ENCODE data around the gene PCP4.

The PCP4 gene

GRCh38 chr21:39924577-39925308 lies 57.5 kb downstream of the PCP4 start:
- no peak for DNase-seq

DNA sequence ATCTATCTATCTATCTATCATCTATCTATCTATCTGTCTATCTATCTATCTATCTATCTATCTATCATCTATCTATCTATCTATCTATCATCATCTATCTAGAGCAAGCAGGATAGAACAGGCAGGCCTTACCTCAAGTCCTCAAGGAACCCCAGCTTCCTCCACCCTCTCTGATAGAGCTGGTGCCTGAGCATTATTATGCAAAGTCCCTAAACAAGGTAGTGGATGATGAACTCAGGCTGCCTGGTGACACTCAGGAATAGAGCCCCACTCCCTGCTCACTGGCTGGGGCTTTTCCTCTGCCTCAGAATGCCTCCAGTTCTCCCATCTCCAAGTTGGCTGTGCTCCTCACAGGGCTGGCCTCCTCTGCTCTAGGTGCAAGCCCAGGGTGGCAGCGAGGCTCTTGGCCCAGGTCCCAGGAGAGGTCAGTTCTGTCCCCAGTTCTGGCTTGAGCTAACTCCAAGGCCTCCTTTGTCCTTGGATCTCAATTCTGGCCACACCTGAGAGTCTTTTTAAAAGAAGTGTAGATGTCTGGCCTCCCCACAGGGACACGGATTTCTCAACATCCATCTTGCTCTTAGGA lies 60.2 kb downstream of the PCP4 start:
- no peak for DNase-seq

GRCh38 chr21:39932335-39932734 lies 65.1 kb downstream of the PCP4 start:
- no peak for DNase-seq

DNA sequence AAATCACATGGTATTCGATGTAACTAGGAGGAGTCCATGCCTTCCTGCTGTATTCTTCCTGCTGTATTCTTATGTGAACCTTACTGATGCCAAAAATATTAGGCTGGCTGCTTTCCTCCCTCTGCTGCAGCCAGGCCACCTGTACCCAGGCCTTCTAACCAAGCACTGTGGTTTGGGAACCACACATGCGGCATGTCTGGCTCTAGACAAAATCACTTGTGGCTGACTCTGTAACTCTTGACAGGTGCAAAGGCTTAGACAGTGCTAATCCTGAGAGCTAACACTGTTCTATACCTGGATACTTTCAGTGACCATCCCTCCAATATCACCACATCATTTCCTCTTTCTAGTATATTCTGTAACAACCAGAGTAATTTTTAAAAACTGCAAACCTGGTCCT lies 67.7 kb downstream of the PCP4 start:
- DNase-seq, result no peak

GRCh38 chr21:39935716-39936115 lies 68.5 kb downstream of the PCP4 start:
- no peak for DNase-seq

GRCh38 chr21:39938086-39938625 lies 70.9 kb downstream of the PCP4 start:
- DNase-seq, result no peak

- DNase-seq, result no peak
These were observed 79.0 kb downstream of the PCP4 start for GRCh38 chr21:39946199-39946598.

- no peak for DNase-seq
These were observed 79.8 kb downstream of the PCP4 start for GRCh38 chr21:39947031-39947430.

- no peak for DNase-seq
These were observed 84.2 kb downstream of the PCP4 start for GRCh38 chr21:39951183-39952101.

DNA sequence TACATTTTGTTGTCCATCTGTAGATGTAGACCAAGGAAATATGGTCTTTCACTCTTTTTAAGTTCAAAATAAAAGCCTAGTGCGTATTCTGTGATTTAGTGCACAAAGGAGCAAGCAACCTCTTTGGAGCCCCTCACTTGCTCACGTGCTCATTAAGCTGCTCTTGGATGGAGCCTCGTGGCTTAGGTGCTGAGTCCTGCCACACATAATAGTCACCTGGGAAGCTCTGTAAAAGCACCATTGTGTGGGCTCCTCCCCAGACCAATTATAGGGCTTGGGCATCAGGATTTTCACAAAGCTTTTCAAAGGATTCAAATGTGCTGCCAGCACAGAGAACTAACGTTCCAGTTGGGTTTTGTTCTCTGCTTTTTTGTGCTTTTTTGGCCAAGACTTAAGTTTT lies 85.0 kb downstream of the PCP4 start:
- DNase-seq, result no peak

- no peak for DNase-seq
These were observed 87.3 kb downstream of the PCP4 start for GRCh38 chr21:39954570-39954969.

DNA sequence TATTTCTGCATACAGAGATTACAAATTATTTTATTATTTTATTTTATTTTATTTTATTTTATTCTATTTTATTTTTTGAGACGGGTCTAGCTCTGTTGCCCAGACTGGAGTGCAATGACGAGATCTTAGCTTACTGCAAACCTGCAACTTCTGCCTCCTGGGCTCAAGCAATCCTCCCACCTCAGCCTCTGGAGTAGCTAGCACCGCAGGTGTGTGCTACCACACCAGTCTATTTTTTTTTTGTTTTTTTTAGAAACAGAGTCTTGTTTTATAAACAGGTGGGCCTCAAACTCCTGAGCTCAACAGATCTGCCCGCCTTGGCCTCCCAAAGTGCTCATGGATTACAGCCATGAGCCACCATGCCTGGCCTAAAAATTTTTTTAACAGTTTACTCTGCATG lies 88.1 kb downstream of the PCP4 start:
- DNase-seq, result no peak

DNA sequence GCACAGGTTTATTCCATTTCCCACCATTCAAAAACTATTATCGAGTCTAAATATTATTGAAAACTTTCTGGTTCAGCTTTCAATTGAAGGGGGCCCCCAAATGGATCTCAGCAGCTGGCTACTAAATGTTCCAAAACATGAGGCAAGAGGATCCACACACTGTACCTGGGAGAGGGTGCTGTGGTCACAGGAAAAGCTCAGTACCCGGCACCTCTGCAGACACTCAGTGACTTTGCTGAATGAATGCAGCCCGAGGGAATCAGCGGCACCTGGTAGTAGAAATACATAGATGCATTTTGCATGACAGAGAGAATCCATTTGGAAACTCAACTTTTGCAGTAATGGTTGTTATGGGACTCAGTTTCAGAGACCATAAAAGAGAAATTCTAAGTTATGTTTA lies 89.3 kb downstream of the PCP4 start:
- no peak for DNase-seq

DNA sequence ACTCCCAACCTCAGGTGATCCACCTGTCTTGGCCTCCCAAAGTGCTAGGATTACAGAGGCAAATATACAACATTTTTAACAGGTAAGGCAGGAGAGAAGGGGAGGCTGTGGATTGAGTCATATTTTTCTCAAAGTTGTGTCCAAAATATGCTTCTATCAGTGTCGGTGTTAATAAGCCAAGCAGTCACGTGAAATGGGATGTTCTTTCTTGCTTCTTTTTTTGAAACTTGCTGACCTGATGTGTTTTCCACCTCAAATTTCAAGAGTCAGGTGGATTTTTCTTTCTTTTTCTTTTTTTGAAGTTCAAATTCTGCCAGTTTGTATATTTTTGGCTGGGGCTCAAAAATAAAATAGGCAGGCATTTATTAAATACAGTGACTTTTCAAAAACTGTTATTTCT lies 91.5 kb downstream of the PCP4 start:
- DNase-seq, result no peak

GRCh38 chr21:39961251-39961650 lies 94.0 kb downstream of the PCP4 start:
- no peak for DNase-seq

- no peak for DNase-seq
These were observed 97.8 kb downstream of the PCP4 start for GRCh38 chr21:39965026-39965425.

GRCh38 chr21:39966786-39967185 lies 99.5 kb downstream of the PCP4 start:
- no peak for DNase-seq

- DNase-seq, result no peak
These were observed 100.8 kb downstream of the PCP4 start for GRCh38 chr21:39968010-39968409.

DNA sequence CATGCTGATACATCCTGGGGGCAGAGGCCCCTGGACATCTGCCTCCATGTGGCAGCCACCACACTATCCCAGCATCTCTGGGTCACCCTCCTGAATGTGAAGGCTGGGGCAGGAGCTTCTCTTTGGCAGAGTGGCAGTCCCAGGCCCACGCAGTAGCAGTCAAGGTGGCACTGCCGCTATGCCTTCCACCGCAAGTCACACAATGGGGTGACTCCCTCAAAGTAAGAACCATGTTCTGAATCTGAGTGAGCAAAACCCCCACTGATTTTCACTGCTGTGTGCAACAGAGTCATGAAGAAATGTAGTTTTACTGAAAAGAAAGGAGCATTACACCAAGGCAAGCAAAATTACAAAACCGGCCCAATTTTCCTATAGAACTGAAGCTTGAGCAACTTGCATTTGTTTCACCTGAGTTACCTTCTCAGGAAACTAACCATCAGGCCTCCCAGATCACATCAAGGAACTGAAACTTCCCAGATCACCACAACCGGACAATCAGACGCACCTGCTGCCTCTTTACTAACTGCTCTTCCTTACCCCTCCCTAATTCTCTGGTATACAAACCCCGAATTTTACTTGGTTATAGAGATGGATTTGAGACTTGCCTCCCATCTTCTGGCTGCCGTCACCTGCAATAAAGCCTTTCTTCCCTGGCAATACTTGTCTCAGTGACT lies 102.6 kb downstream of the PCP4 start:
- DNase-seq, result no peak

DNA sequence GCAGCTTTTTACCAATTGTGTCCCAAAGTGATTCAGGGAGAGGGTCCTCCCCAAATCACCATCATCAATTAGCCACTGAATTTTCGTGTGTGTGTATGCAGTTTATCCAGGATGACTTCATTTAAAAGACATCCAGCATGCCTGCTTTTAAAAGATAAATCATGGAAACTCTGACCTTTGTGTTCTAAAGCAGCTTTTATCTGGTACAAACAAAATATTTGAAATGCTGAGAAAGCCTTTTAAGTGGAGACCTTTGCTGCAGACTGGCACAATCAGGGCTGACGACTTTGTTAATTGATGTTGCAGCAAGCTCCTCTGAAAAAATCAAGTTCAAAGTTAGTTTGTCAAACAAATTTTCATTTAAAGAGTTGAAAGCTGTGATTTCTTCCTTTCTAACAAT lies 104.7 kb downstream of the PCP4 start:
- DNase-seq, result no peak

DNA sequence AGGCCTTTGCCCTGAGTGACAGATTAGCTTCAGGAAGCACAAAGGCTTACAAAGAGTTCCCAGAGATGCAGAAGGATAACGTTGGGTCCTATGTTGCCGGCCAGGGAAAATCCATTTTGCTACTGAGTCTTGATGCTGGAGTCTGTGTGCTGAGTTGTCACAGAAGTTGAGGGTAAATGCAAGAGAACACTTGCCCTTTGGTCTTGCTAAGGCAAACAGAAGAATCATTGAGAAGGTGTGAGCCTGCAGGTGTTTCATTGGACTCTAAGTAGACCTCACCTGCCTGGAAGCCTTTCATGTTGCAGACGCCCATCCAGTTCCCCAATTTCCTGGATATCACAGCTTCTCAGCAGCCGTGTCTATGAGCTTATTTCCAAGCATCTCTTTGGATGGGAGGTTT lies 105.2 kb downstream of the PCP4 start:
- no peak for DNase-seq

GRCh38 chr21:39972976-39973770 lies 105.9 kb downstream of the PCP4 start:
- DNase-seq, result no peak

Data from retina (tissue), 1 donor.